A673 (cell line): ENCODE results near the gene VDAC1. TPM values are rescaled to one million over a fixed set of nuclear protein-coding genes. Genes with fewer than 3 reads are reported as not detected.

Experiments used
- BruUV-seq: library from RNA; stranded (reverse); fragments of 400-500 nt; replicated peaks from 2 replicates; lab custom pipeline; 2021; lab: Mats Ljungman, UMichigan
- CTCF ChIA-PET: fragments of 300-600 bp; sonication (Branson Sonifier 250); formaldehyde crosslinking; loops from one replicate; lab custom pipeline; 2022; ENCODE audit warnings: antibody characterized with exemption; lab: Charles Lee
- POLR2A ChIA-PET: fragments of 300-600 bp; sonication (Branson Sonifier 250); formaldehyde crosslinking; loops from one replicate; lab custom pipeline; 2022; ENCODE audit warnings: antibody characterized with exemption; ENCODE audit not compliant: low non-redundant PET; lab: Charles Lee
- DNase-seq: peaks from one replicate; pipeline ENCODE4 v3.0.0-alpha.2; 2015; ENCODE audit warnings: low spot score
- H3K27ac ChIP-seq: fragments of 200-600 bp; sonication (generic); 2 replicates; pipeline ENCODE4 v1.5.1; 2016; ENCODE audit warnings: mixed run types, low read depth, mild to moderate bottlenecking, mixed read lengths, antibody characterized with exemption, low read length; ENCODE audit not compliant: poor library complexity, severe bottlenecking
- H3K27me3 ChIP-seq: fragments of 200-600 bp; sonication (generic); replicated peaks from 2 replicates; pipeline ENCODE4 v1.6.1; 2017; ENCODE audit warnings: mixed run types, low read depth, mild to moderate bottlenecking, mixed read lengths, antibody characterized with exemption, low read length; ENCODE audit not compliant: insufficient read depth, poor library complexity
- H3K36me3 ChIP-seq: fragments of 200-600 bp; sonication (generic); 2 replicates; pipeline ENCODE4 v1.6.1; 2016; ENCODE audit warnings: mixed run types, mild to moderate bottlenecking, mixed read lengths, antibody characterized with exemption, low read length; ENCODE audit not compliant: insufficient read depth, poor library complexity, severe bottlenecking
- H3K4me1 ChIP-seq: fragments of 200-600 bp; sonication (generic); 2 replicates; pipeline ENCODE4 v1.6.1; 2017; ENCODE audit warnings: mixed run types, mild to moderate bottlenecking, mixed read lengths, antibody characterized with exemption, low read length; ENCODE audit not compliant: insufficient read depth, poor library complexity, severe bottlenecking
- H3K4me3 ChIP-seq: fragments of 200-600 bp; sonication (generic); 2 replicates; pipeline ENCODE4 v1.5.1; 2016; ENCODE audit warnings: low read depth, mixed run types, mild to moderate bottlenecking, mixed read lengths, low read length; ENCODE audit not compliant: poor library complexity, severe bottlenecking
- H3K9me3 ChIP-seq: fragments of 200-600 bp; sonication (generic); 2 replicates; pipeline ENCODE4 v1.6.1; 2016; ENCODE audit warnings: mixed run types, low read depth, mild to moderate bottlenecking, mixed read lengths, antibody characterized with exemption, low read length; ENCODE audit not compliant: poor library complexity, severe bottlenecking
- EZH2 ChIP-seq: fragments of 200-600 bp; sonication (generic); IDR thresholded peaks from 2 replicates; pipeline ENCODE4 v1.6.1; 2017; ENCODE audit warnings: borderline replicate concordance, low read depth, mild to moderate bottlenecking, mixed read lengths, antibody characterized with exemption, low read length; ENCODE audit not compliant: poor library complexity, severe bottlenecking
- intact Hi-C: fragments of 100-400 bp; cut with micrococcal nuclease; formaldehyde crosslinking; loops from one replicate; pipeline ENCODE4 v1.10.0; 2022; ENCODE audit not compliant: unreplicated experiment
- total RNA-seq: library from RNA; stranded (reverse); gene quantifications from 2 replicates; pipeline ENCODE4 v1.2.3, GENCODE V29; 2021
- TF ChIP-seq, protein P1 (sequence below): fragments of 300-800, 200-600 bp; sonication (generic); conservative IDR thresholded peaks from 2 replicates; pipeline ENCODE4 v1.5.1; 2017; ENCODE audit warnings: low read depth, mild to moderate bottlenecking, antibody characterized with exemption, low read length, moderate library complexity, mixed read lengths

The VDAC1 gene
- total RNA-seq, 1 experiment from 2014 or later = 367 TPM

GRCh38 chr5:134003817-134004625 is 754 bp downstream of the VDAC1 start:
- Histone ChIP-seq H3K4me1 (peaks cover 15% of the 10 kb centered on the region), H3K36me3 (peaks cover 15% of the 10 kb centered on the region), H3K27me3 (no peaks in the 10 kb centered on the region), H3K9me3 (no peaks in the 10 kb centered on the region), H3K27ac (peak overlapping the region; percentile 98), H3K4me3 (peak overlapping the region; percentile 97)
- BruUV-seq = no TSS peak
- CTCF ChIA-PET = interaction anchor here (1.4 kb wide), 1 partner anchor 7 kb away, joined by 4 read pairs; no protein-coding TSS in a partner anchor
- intact Hi-C loops = no loop called here
- POLR2A ChIA-PET = no interaction called here
- no peak for TF ChIP-seq EZH2
- DNase-seq = peak; percentile 44

- DNase-seq = no peak
- Histone ChIP-seq H3K36me3 (peaks cover 15% of the 10 kb centered on the region), H3K27ac (peak overlapping the region; percentile 98), H3K27me3 (no peaks in the 10 kb centered on the region), H3K9me3 (no peaks in the 10 kb centered on the region), H3K4me1 (peaks cover 15% of the 10 kb centered on the region), H3K4me3 (peak overlapping the region; percentile 97)
- BruUV-seq = TSS peak; percentile 37
- POLR2A ChIA-PET = no interaction called here
- no peak for TF ChIP-seq EZH2
- TF ChIP-seq, protein P1, sequence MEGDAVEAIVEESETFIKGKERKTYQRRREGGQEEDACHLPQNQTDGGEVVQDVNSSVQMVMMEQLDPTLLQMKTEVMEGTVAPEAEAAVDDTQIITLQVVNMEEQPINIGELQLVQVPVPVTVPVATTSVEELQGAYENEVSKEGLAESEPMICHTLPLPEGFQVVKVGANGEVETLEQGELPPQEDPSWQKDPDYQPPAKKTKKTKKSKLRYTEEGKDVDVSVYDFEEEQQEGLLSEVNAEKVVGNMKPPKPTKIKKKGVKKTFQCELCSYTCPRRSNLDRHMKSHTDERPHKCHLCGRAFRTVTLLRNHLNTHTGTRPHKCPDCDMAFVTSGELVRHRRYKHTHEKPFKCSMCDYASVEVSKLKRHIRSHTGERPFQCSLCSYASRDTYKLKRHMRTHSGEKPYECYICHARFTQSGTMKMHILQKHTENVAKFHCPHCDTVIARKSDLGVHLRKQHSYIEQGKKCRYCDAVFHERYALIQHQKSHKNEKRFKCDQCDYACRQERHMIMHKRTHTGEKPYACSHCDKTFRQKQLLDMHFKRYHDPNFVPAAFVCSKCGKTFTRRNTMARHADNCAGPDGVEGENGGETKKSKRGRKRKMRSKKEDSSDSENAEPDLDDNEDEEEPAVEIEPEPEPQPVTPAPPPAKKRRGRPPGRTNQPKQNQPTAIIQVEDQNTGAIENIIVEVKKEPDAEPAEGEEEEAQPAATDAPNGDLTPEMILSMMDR = no peak
- intact Hi-C loops = no loop called here
- CTCF ChIA-PET = no interaction called here
Measured at GRCh38 chr5:134003064-134003816, 1.5 kb downstream of the VDAC1 start.

- intact Hi-C loops = no loop called here
- Histone ChIP-seq H3K36me3 (peaks cover 15% of the 10 kb centered on the region), H3K4me1 (peaks cover 10% of the 10 kb centered on the region), H3K27ac (peak overlapping the region; percentile 98), H3K27me3 (no peaks in the 10 kb centered on the region), H3K4me3 (peak overlapping the region; percentile 97), H3K9me3 (no peaks in the 10 kb centered on the region)
- BruUV-seq = no TSS peak
- no peak for DNase-seq
- ChIA-PET POLR2A (no interaction called here), CTCF (interaction anchor here (0.6 kb wide), 1 partner anchor 67 kb away, joined by 3 read pairs; no protein-coding TSS in a partner anchor)
- TF ChIP-seq, protein P1 = no peak
- no peak for TF ChIP-seq EZH2
Measured at GRCh38 chr5:134001938-134002731, 2.6 kb downstream of the VDAC1 start.
